Activated naive CD4-positive, alpha-beta T cell treated with anti-CD3 and anti-CD28 coated beads, Interleukin-2, amount 50 U/mL, for 72 hours (primary cell): ENCODE measurements around the gene PDE4B. TPM values are rescaled to one million over a fixed set of nuclear protein-coding genes. Genes with fewer than 3 reads are reported as not detected.

Experiments used
- ATAC-seq, 2 donors: fragments of 150-1000 bp; cut with Tn5 transposase; 2 replicates each; pipeline ENCODE4 v1.10.0; 2021; ENCODE audit warnings: mild to moderate bottlenecking in 2 of 2, moderate library complexity in 2 of 2
- DNase-seq, 2 donors: peaks; one replicate each; pipeline ENCODE4 v3.0.0; 2021 to 2022; ENCODE audit warnings: low spot score in 2 of 2
- H3K27ac Mint-ChIP-seq, 2 donors: one replicate each; pipeline ENCODE4 v1.8.0; 2022; ENCODE audit warnings: mild to moderate bottlenecking in 2 of 2, mixed read lengths in 2 of 2
- H3K36me3 Mint-ChIP-seq, 2 donors: one replicate each; pipeline ENCODE4 v1.8.0; 2022; ENCODE audit warnings: mixed read lengths in 2 of 2
- H3K9me3 Mint-ChIP-seq, 2 donors: one replicate each; pipeline ENCODE4 v1.8.0; 2022; ENCODE audit warnings: mixed read lengths in 2 of 2
- total RNA-seq, 2 donors: library from RNA; stranded (reverse); gene quantifications; one replicate each; pipeline ENCODE4 v1.2.3, GENCODE V29; 2022

PDE4B gene
- total RNA-seq, 2 donors from 2014 or later: 23.8 to 25.6 TPM

GRCh38 chr1:66285618-66286270 lies 493.0 kb downstream of the PDE4B start:
- Mint-ChIP-seq H3K27ac (peak overlapping the region; percentile 33 to 69), H3K9me3 (peaks cover 4 to 16% of the 10 kb centered on the region in 2 donors), H3K36me3 (peaks cover 6 to 15% of the 10 kb centered on the region in 2 donors)
- no peak for ATAC-seq
- DNase-seq: no peak

- Mint-ChIP-seq H3K36me3 (peaks cover 5 to 15% of the 10 kb centered on the region in 2 donors), H3K27ac (no peak overlapping the region), H3K9me3 (peaks cover 4 to 16% of the 10 kb centered on the region in 2 donors)
- ATAC-seq: no peak
- DNase-seq: no peak
Observed at GRCh38 chr1:66286307-66286706, 493.6 kb downstream of the PDE4B start.

GRCh38 chr1:66288048-66288447 lies 495.4 kb downstream of the PDE4B start:
- peak; percentile 25 to 77 for ATAC-seq
- Mint-ChIP-seq H3K36me3 (peaks cover 5 to 15% of the 10 kb centered on the region in 2 donors), H3K27ac (peak overlapping the region in 1 of 2 donors; percentile 59), H3K9me3 (peaks cover 4 to 16% of the 10 kb centered on the region in 2 donors)
- DNase-seq: peak in 1 of 2 donors; percentile 71

GRCh38 chr1:66290761-66291530 lies 498.3 kb downstream of the PDE4B start:
- H3K27ac Mint-ChIP-seq: no peak overlapping the region
- peaks cover 0 to 10% of the 10 kb centered on the region in 2 donors for H3K36me3 Mint-ChIP-seq
- ATAC-seq (no peak), DNase-seq (no peak)
- peaks cover 0 to 10% of the 10 kb centered on the region in 2 donors for H3K9me3 Mint-ChIP-seq

GRCh38 chr1:66291531-66291864 lies 498.8 kb downstream of the PDE4B start:
- Mint-ChIP-seq H3K36me3 (peaks cover 0 to 10% of the 10 kb centered on the region in 2 donors), H3K27ac (no peak overlapping the region), H3K9me3 (peaks cover 0 to 10% of the 10 kb centered on the region in 2 donors)
- DNase-seq (no peak), ATAC-seq (no peak)

GRCh38 chr1:66292305-66292704 lies 499.6 kb downstream of the PDE4B start:
- peaks cover 0 to 10% of the 10 kb centered on the region in 2 donors for H3K36me3 Mint-ChIP-seq
- no peak overlapping the region for H3K27ac Mint-ChIP-seq
- peaks cover 0 to 10% of the 10 kb centered on the region in 2 donors for H3K9me3 Mint-ChIP-seq
- ATAC-seq: no peak
- no peak for DNase-seq

- Mint-ChIP-seq H3K27ac (no peak overlapping the region), H3K36me3 (peaks cover 0 to 10% of the 10 kb centered on the region in 2 donors)
- DNase-seq: no peak
Observed at GRCh38 chr1:66292944-66293343, 500.2 kb downstream of the PDE4B start.

GRCh38 chr1:66294707-66295370 lies 502.1 kb downstream of the PDE4B start:
- DNase-seq (no peak), ATAC-seq (peak; percentile 95 to 98)
- H3K9me3 Mint-ChIP-seq: peaks cover 0 to 2% of the 10 kb centered on the region in 2 donors
- peak overlapping the region in 1 of 2 donors; percentile 76 for H3K27ac Mint-ChIP-seq
- H3K36me3 Mint-ChIP-seq: no peaks in the 10 kb centered on the region

More at GRCh38 chr1:66292944-66293343, 500.2 kb downstream of the PDE4B start:
- H3K9me3 Mint-ChIP-seq: peaks cover 0 to 10% of the 10 kb centered on the region in 2 donors
- ATAC-seq: no peak

GRCh38 chr1:66295803-66296202 lies 503.1 kb downstream of the PDE4B start:
- ATAC-seq (no peak), DNase-seq (no peak)
- H3K36me3 Mint-ChIP-seq: no peaks in the 10 kb centered on the region
- no peaks in the 10 kb centered on the region for H3K9me3 Mint-ChIP-seq
- no peak overlapping the region for H3K27ac Mint-ChIP-seq

- ATAC-seq (no peak), DNase-seq (no peak)
- no peak overlapping the region for H3K27ac Mint-ChIP-seq
- no peaks in the 10 kb centered on the region for H3K36me3 Mint-ChIP-seq
- H3K9me3 Mint-ChIP-seq: no peaks in the 10 kb centered on the region
Observed at GRCh38 chr1:66296370-66296769, 503.7 kb downstream of the PDE4B start.

GRCh38 chr1:66296951-66297350 lies 504.3 kb downstream of the PDE4B start:
- Mint-ChIP-seq H3K36me3 (no peaks in the 10 kb centered on the region), H3K27ac (no peak overlapping the region), H3K9me3 (no peaks in the 10 kb centered on the region)
- ATAC-seq (no peak), DNase-seq (no peak)

GRCh38 chr1:66298464-66298863 lies 505.8 kb downstream of the PDE4B start:
- H3K27ac Mint-ChIP-seq: no peak overlapping the region
- no peak for DNase-seq
- H3K9me3 Mint-ChIP-seq: no peaks in the 10 kb centered on the region
- no peak for ATAC-seq
- H3K36me3 Mint-ChIP-seq: no peaks in the 10 kb centered on the region

GRCh38 chr1:66300280-66300971 lies 507.7 kb downstream of the PDE4B start:
- peak overlapping the region; percentile 73 to 89 for H3K27ac Mint-ChIP-seq
- DNase-seq: no peak
- H3K9me3 Mint-ChIP-seq: no peaks in the 10 kb centered on the region
- no peaks in the 10 kb centered on the region for H3K36me3 Mint-ChIP-seq
- no peak for ATAC-seq

GRCh38 chr1:66300972-66301451 lies 508.3 kb downstream of the PDE4B start:
- peak; percentile 95 to 96 for ATAC-seq
- no peaks in the 10 kb centered on the region for H3K9me3 Mint-ChIP-seq
- H3K36me3 Mint-ChIP-seq: no peaks in the 10 kb centered on the region
- peak in 1 of 2 donors; percentile 27 for DNase-seq
- H3K27ac Mint-ChIP-seq: peak overlapping the region; percentile 73 to 89

- H3K36me3 Mint-ChIP-seq: no peaks in the 10 kb centered on the region
- H3K9me3 Mint-ChIP-seq: no peaks in the 10 kb centered on the region
- H3K27ac Mint-ChIP-seq: no peak overlapping the region
- DNase-seq: no peak
- no peak for ATAC-seq
Observed at GRCh38 chr1:66302184-66302742, 509.6 kb downstream of the PDE4B start.

- ATAC-seq: peak in 1 of 2 donors; percentile 5
Observed at GRCh38 chr1:66302815-66303214, 510.1 kb downstream of the PDE4B start.

More at GRCh38 chr1:66302815-66303214, 510.1 kb downstream of the PDE4B start:
- Mint-ChIP-seq H3K36me3 (no peaks in the 10 kb centered on the region), H3K27ac (no peak overlapping the region), H3K9me3 (no peaks in the 10 kb centered on the region)
- DNase-seq: no peak
